Mesodermal cell (in vitro differentiated cells): ENCODE measurements around the gene FAM222A.
A peak's percentile ranks its signal among the peaks of the same experiment; 100 is the strongest.

Experiments used
- H3K27ac ChIP-seq: 2 replicates; pipeline ENCODE4 v1.7.0; 2013; ENCODE audit warnings: mild to moderate bottlenecking, low read depth, low read length, moderate library complexity; ENCODE audit not compliant: severe bottlenecking
- H3K36me3 ChIP-seq: 2 replicates; pipeline ENCODE4 v1.7.1; 2013; ENCODE audit warnings: mild to moderate bottlenecking, low read length, moderate library complexity; ENCODE audit not compliant: control insufficient read depth, insufficient read depth
- H3K4me1 ChIP-seq: one replicate; pipeline ENCODE4 v1.7.1; 2013; ENCODE audit warnings: mild to moderate bottlenecking, low read length; ENCODE audit not compliant: insufficient read depth, control insufficient read depth, poor library complexity, severe bottlenecking
- H3K4me3 ChIP-seq: 2 replicates; pipeline ENCODE4 v1.7.0; 2013; ENCODE audit warnings: low read length, control low read depth, mild to moderate bottlenecking; ENCODE audit not compliant: insufficient read depth, poor library complexity, severe bottlenecking; ENCODE audit errors: extremely low read depth
- H3K9me3 ChIP-seq: 2 replicates; pipeline ENCODE4 v1.7.1; 2013; ENCODE audit warnings: mild to moderate bottlenecking, low read length, moderate library complexity; ENCODE audit not compliant: control insufficient read depth
- WGBS, 2 experiments: methylation state at CpG; one replicate each; pipeline ENCODE4 v1.1.5; 2013; ENCODE audit warnings: missing lambda C conversion rate in 2 of 2; ENCODE audit not compliant: insufficient coverage in 2 of 2; 5-methylcytosine and 5-hydroxymethylcytosine counted together

FAM222A gene

GRCh38 chr12:109739747-109740693 is 26.4 kb downstream of the FAM222A start:
- no peaks in the 10 kb centered on the region for H3K36me3 ChIP-seq
- H3K4me3 ChIP-seq: no peak overlapping the region
- H3K27ac ChIP-seq: no peak overlapping the region
- WGBS, 2 experiments: 38 to 45% methylated on average over 12 to 18 of the region's 18 CpGs
- H3K9me3 ChIP-seq: no peaks in the 10 kb centered on the region
- H3K4me1 ChIP-seq: peaks cover 18% of the 10 kb centered on the region

GRCh38 chr12:109740694-109741245 is 27.1 kb downstream of the FAM222A start:
- Histone ChIP-seq H3K36me3 (no peaks in the 10 kb centered on the region), H3K4me1 (peaks cover 18% of the 10 kb centered on the region), H3K4me3 (no peak overlapping the region), H3K9me3 (no peaks in the 10 kb centered on the region), H3K27ac (no peak overlapping the region)
- 78 to 85% methylated on average over 5 of the region's 10 CpGs for WGBS, 2 experiments

DNA sequence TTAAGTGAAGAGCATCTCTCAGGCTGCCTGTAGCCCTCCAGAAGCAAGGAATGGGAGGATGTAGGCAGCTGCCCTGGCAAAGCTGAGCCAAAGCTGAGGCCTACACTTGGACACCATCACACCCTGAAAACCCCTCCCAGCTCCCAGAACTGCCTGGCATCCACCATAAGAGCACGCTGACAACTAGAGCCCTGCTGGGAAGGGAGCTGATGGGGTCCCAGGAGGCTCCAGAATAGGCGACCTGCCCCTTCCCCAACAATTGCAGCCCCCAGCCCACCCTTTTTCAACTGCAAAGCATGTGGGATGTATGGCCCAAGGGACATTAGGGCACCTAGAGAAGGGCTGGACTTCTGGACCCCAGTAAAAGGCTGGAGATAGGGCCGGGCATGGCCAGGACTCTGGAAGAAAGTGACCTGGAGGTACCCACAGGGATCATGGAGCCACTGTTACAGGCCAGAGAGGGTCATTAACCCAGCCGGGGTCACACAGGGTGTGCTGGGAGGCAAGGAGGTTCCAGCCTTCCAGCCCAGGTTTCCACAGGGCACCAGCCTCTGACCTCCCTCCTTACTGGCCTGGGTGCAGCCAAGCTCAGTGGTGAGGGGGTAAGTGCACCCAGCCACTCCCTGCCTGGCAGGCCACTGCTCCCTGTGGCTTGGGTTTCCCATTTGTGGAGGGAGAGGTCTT is 27.8 kb downstream of the FAM222A start:
- Histone ChIP-seq H3K4me1 (peaks cover 18% of the 10 kb centered on the region), H3K9me3 (no peaks in the 10 kb centered on the region), H3K4me3 (no peak overlapping the region), H3K27ac (no peak overlapping the region), H3K36me3 (no peaks in the 10 kb centered on the region)
- 89 to 90% methylated on average over 2 of the region's 4 CpGs for WGBS, 2 experiments

GRCh38 chr12:109741970-109742703 is 28.5 kb downstream of the FAM222A start:
- no peak overlapping the region for H3K27ac ChIP-seq

DNA sequence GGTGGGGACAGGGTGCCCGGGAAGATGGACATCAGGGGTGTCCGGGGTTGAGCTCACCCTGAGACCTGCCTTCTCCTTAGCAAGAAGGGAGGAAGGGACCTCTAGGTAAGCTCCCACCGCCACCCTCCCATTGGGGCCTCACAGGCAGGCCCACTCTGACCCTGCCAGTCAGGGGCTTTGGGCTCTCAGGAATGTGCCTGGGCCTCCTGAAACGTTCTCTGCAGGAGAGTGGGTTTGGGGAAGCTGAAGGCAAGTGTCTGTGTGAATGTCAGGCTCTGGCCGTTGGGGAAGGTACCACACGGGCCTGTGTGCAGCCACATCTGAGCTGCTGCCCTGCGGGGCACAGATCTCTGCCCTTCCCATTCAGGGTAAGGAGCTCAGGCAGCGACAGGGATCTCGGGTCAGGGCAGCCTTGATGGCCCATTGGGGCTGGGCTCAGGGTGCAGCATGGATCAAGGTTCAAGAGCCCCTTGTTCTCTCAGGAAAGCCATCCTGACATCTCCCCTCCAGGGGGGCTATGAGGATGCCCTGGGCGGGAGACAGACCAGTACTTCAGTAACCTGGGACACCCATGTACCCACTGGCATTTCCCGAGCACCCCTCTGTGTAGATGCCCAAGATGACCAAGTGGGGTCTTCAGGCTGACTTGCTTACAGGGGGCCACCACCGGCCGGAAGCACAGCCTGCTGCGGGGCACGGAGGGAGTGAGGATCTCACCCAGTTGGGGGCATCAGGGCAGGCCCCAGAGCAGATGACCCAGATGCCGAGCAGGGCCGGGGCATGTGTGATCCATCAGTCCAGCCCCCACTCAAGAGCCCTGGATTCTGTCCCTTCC is 29.7 kb downstream of the FAM222A start:
- Histone ChIP-seq H3K9me3 (no peaks in the 10 kb centered on the region), H3K4me3 (no peak overlapping the region), H3K36me3 (no peaks in the 10 kb centered on the region), H3K27ac (no peak overlapping the region), H3K4me1 (peaks cover 13% of the 10 kb centered on the region)
- WGBS, 2 experiments: 87% methylated on average over 14 to 16 of the region's 17 CpGs

More at GRCh38 chr12:109741970-109742703, 28.5 kb downstream of the FAM222A start:
- Histone ChIP-seq H3K4me3 (no peak overlapping the region), H3K4me1 (peaks cover 18% of the 10 kb centered on the region), H3K9me3 (no peaks in the 10 kb centered on the region), H3K36me3 (no peaks in the 10 kb centered on the region)
- WGBS, 2 experiments: 97 to 98% methylated on average over 7 of the region's 14 CpGs

- H3K36me3 ChIP-seq: no peaks in the 10 kb centered on the region
- 93 to 95% methylated on average over 14 of the region's 14 CpGs for WGBS, 2 experiments
These were observed 30.4 kb downstream of the FAM222A start for GRCh38 chr12:109744026-109744425.

DNA sequence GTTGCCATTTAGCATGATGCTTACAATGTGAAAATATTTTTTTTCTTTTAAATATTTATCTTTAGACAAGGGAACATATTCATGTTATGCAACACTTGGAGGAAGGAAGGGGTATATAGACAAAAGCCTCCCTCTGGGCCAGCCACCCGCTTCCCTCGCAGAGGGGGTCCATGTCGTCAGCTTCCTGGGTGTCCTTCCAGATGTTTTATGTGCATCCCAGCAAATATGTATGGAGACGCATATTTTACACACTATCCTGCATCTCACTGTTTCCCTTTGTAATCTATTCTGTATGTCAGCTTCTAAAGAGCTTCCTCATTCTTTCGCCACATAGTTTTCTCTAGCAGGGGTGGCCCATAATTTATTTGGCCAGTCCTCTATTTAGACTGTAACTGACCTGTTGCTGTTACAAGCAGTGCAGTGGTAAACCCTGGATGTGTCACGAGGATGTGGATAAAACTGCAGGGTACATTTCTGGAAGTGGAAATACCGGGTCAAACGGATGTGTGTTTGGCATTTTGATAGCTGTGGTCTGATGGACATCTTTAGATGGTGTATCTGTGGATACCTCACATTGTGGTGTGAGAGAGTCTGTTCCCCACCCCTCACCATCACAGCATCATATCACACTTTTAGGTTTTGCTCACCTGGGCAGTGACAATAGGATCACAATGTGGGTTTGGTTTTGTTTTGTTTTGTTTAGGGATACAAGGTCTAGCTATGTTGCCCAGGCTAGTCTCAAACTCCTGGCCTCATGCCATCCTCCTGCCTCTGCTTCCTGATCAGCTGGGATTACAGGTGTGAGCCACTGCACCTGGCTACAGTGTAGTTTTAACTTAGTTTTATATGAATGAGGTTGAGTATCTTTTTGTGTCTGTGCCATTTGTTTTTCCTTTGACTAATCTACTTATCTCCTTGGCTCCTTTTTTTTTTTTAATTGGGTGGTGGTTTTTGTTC is 31.6 kb downstream of the FAM222A start:
- WGBS, 2 experiments: 86 to 89% methylated on average over 5 to 7 of the region's 8 CpGs
- no peak overlapping the region for H3K27ac ChIP-seq
- H3K36me3 ChIP-seq: no peaks in the 10 kb centered on the region
- no peak overlapping the region for H3K4me3 ChIP-seq
- H3K4me1 ChIP-seq: no peaks in the 10 kb centered on the region
- H3K9me3 ChIP-seq: no peaks in the 10 kb centered on the region

More at GRCh38 chr12:109744026-109744425, 30.4 kb downstream of the FAM222A start:
- Histone ChIP-seq H3K9me3 (no peaks in the 10 kb centered on the region), H3K4me3 (no peak overlapping the region), H3K4me1 (peaks cover 11% of the 10 kb centered on the region), H3K27ac (no peak overlapping the region)

GRCh38 chr12:109752117-109753053 is 38.8 kb downstream of the FAM222A start:
- WGBS, 2 experiments: 50 to 76% methylated on average over 3 to 4 of the region's 6 CpGs
- Histone ChIP-seq H3K27ac (peak overlapping the region; percentile 24), H3K36me3 (no peaks in the 10 kb centered on the region), H3K4me3 (no peak overlapping the region), H3K9me3 (peaks cover 13% of the 10 kb centered on the region), H3K4me1 (no peaks in the 10 kb centered on the region)
